SU-DHL-6 (cell line): Measurements from ENCODE around the gene SLC35F1.

ENCODE experiments used
- CTCF ChIP-seq: fragments of 200-600 bp; sonication (generic); IDR thresholded peaks from one replicate; pipeline ENCODE4 v1.5.1; 2017; ENCODE audit warnings: antibody characterized with exemption, mild to moderate bottlenecking, low read length, moderate library complexity; ENCODE audit not compliant: insufficient read depth, poor library complexity, severe bottlenecking
- EZH2phosphoT487 ChIP-seq: fragments of 200-600 bp; sonication (generic), shearing (Covaris generic); conservative IDR thresholded peaks from 2 replicates; pipeline ENCODE4 v1.6.1; 2018; ENCODE audit warnings: mild to moderate bottlenecking, antibody characterized with exemption, low read length, moderate library complexity, mixed read lengths

DNA sequence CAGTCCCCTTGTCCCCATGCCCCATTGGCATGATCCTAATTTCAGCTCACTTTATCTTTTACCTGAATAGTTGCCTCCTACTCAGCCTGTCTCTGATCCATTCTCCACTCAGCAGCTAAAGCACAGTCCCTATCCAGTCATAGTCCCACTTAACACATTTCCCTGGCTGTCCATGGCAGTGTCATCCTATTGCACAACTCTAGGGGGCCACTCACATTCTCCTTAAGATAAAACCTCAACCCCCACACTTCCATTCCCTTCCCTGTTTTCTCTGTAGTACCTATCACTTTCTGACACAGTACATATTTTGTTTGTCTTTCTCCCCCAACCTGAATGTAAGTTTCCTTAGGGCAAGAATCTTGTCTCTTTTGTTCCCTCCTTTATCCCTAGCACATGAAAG lies 420.2 kb downstream of the SLC35F1 start:
- no peak for TF ChIP-seq CTCF
- no peak for TF ChIP-seq EZH2phosphoT487
